Suppressor macrophage (primary cell): ENCODE results near the gene LY86.
A peak's percentile ranks its signal among the peaks of the same experiment; 100 is the strongest.

Source experiments
- DNase-seq, 4 experiments: peaks; one replicate each; pipeline ENCODE4 v3.0.0-alpha.2; 2020 to 2022

LY86 gene

DNA sequence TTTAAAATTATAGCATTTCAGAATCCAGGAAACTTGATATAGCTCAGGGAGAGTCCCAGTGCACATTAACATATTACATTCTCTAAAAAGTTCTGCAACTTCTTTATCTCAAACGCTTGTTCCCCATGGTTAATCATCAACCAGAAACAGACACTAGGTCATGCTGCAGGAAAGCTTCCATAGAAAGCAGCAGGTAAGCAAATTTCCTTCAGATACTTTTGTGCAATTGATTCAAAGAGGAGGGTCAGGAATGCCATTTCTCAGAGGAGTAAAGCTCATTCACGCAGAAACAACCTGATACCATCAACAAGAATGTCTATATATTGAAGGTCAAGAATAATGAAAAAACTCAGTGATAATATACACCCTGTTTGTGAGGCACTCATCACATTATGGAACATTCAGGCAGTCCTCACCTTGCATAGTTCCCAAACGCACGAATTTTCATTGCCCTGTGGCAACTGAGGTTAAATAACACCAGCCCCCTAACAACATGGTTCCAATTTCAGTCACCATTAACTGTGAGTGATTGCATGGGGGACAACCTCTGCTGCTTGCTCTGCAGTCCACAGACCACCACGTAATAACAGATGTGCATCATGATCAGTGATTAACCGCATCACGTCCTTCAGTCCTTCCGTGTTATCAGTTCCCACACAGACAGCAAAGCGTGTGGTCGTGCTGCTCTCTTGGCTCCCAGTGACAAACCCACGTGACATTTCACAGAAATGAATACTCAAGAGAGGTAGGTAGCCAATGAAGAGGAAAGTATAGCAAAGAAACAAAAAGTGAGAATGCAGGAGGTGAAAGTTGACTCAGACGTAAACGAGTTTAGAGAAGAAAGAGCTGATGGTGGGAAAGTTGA, 95.7 kb downstream of the LY86 start:
- DNase-seq, result peak in 1 of 4 experiments; percentile 32

GRCh38 chr6:6685249-6686040, 96.9 kb downstream of the LY86 start:
- peak in 2 of 4 experiments; percentile 48 to 59 for DNase-seq

- no peak for DNase-seq
These were observed 97.7 kb downstream of the LY86 start for GRCh38 chr6:6686176-6686575.

GRCh38 chr6:6686748-6687601, 98.5 kb downstream of the LY86 start:
- DNase-seq, result peak; percentile 58 to 91 (median 71)

- peak in 3 of 4 experiments; percentile 41 to 51 (median 47) for DNase-seq
These were observed 99.8 kb downstream of the LY86 start for GRCh38 chr6:6688283-6688682.

- DNase-seq, result no peak
These were observed 100.4 kb downstream of the LY86 start for GRCh38 chr6:6688951-6689350.

DNA sequence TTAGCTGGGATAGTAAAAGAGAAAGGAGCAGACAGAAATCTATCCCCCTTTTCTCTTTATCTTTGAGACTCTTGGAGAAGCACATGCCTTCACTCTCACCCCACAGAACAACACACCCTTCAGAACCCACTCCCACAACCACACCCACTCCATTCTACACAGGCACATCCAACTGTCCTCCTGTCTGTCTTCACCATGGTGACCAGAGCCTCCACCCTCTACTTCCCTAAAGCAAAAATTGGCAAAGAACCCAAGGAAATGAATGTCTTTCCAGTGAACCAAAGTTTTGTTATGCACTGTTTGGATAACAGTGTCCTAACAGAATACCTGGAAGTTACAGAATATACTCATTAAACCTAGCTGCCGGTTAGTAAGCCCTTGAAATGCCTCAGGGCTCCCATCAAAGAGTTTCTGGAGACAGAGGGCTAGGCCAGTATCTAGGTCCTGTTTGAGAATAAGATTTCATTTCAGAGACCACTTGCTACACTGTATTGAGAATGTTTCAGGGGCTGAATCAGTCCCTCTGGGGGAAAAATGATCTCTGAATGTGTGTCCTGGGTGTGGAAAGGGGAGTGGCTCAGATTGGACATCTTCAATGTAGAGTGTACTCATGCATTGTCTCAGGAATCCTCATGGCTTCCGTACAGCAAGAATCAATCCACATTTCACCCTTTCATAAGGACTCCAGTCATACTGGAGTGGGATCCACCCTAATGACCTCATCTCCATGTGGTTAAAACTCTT, 101.1 kb downstream of the LY86 start:
- DNase-seq, result peak; percentile 52 to 69 (median 61)

DNA sequence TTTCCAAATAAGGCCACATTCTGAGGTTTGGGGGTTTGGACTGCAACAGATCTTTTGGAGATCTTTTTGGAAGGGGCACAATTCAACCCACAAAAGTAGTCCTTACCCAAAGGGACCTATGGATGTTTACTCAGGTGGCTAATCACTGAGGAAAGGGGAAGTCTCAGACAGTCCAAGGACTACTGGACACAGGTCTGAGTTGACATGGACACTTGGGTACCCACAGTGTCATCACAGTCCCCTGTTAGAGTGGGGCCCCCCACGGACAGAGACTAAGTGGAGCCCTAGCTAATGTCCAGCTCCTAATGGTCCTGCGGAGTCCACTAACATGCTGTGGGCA, 101.6 kb downstream of the LY86 start:
- no peak for DNase-seq

DNA sequence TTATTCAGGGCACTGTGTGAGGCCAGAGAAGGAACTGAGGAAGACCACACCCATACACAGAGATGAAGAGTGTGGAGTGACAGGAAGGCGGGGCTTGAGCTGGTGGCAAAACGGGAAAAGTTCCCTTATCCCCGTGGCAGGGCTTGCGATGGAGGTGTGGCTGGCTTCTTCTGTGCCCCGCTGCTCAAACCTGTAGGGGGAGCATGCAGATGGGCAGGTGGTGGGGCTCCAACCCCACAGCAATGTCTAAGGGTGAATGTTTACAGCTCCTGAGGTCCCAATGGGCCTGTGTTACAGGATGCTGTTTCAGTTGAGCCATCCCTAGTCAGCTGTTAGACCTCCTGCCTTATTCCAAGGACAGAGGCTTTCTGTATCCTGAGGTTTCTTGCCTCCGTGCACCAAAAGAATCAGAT, 105.9 kb downstream of the LY86 start:
- peak in 2 of 4 experiments; percentile 47 to 55 for DNase-seq

- no peak for DNase-seq
These were observed 106.5 kb downstream of the LY86 start for GRCh38 chr6:6694825-6695624.

DNA sequence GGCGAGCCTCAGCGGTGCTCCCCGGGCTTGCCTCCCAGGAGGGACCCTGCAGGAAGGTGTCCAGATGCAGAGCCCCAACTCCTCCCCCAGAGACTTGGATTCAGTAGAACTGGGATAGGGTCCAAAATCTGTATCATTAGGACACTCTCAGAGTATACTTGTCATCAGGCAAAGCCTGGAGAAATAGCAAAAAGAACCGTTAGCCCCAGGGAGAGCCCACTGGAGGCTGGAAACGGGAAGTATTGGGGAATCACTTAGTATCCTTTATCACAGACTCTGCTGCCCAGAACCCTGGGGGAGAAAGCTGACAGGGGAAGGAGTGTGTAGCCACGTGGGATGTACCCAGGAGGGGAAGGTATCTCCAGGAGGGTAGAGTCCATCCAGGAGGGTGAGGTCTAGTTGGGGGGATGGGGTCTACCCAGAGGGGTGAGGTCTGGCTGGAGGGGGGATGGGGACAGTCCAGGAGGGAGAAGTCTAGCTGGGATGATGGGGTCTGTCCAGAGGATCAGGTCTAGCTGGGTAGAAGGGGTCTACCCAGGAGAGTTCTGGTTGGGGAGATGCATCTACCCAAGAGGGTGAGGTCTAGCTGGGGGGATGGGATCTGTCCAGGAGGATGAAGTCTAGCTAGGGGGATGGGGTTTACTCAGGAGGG, 107.2 kb downstream of the LY86 start:
- DNase-seq, result no peak

DNA sequence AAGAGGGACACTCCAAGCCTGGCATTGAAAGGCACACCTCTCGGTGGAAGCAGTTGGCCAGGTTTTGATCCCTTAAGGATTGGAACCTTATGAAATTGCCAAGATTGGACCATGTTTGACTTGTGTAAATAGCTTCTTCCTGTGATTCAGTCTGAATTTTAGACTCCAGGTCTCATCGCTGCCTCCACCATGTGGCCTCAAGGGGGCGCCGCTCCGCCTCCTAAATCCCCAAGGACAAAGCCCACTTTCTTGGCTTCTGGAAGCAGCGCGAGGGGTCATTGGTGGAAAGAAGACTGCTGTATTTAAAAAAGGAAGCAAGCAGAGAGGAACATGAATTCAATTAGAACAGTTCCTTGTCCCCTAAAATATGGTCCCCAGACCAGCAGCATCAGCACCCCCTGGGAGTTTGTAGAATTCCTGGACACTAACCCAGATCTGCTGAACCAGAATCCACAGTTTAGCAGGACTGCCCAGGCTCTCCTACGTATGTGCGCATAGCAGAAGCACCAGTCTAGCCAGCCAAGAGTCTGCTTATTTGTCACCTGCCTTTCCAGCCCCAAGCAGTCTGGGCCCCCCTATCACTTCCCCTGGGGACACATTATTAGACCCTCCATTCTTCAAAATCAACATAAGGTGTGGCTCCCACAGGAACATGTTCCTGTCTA, 108.5 kb downstream of the LY86 start:
- peak; percentile 87 to 93 (median 89) for DNase-seq

- peak in 2 of 4 experiments; percentile 39 to 48 for DNase-seq
These were observed 109.1 kb downstream of the LY86 start for GRCh38 chr6:6697620-6698019.

- DNase-seq, result peak in 3 of 4 experiments; percentile 59 to 70 (median 66)
These were observed 111.3 kb downstream of the LY86 start for GRCh38 chr6:6699741-6700367.

DNA sequence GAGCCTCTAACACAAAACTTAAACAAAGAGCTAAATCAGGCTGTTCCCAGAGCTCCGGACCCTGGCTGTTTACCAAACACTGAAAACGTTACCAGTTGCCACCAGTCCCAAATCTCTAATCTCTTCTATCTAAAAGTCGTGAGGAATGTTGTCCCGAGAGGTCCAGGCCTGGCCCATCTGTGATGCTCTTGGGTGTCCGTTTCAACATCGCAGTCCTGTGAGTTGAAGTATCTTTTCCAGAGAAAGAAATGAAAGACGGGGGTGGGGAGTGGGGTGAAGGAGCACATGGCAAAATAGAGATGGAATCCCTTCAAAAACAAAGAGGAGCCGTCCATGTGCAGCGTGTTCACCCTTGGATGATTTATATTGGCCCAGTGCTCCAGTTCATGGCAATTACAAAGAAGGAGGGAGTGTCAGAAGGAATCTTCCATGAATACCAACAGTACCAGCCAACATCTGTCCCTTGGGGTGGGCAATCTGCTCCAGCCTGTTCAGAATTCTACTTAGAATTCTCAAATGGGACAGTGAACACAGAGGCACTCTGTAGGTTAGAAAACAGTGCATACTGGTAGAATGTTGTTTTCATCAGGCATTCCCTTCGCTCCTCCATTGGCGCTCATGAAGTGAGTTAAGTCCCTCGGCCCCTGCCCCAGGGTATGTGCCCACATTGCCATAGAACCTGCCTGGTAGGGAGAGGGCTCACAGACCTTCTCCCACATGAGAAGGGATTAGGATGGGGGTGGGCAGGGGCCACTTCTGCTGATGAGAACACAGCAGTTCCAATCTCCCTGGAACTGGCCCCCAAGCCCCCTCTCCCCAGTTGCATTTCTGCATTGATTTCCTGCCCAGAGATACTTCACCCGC, 112.1 kb downstream of the LY86 start:
- DNase-seq, result no peak

GRCh38 chr6:6701864-6702263, 113.3 kb downstream of the LY86 start:
- DNase-seq, result no peak

GRCh38 chr6:6703699-6704098, 115.2 kb downstream of the LY86 start:
- DNase-seq, result no peak
